GM19025 (cell line): Measurements from ENCODE around the gene NIPAL3.
A peak's percentile ranks its signal among the peaks of the same experiment; 100 is the strongest.

Experiments
- ATAC-seq: cut with Tn5 transposase; IDR thresholded peaks from one replicate; pipeline ENCODE4 v1.9.1; 2021; ENCODE audit warnings: mild to moderate bottlenecking, low read depth, moderate library complexity; ENCODE audit not compliant: unreplicated experiment

NIPAL3 gene

DNA sequence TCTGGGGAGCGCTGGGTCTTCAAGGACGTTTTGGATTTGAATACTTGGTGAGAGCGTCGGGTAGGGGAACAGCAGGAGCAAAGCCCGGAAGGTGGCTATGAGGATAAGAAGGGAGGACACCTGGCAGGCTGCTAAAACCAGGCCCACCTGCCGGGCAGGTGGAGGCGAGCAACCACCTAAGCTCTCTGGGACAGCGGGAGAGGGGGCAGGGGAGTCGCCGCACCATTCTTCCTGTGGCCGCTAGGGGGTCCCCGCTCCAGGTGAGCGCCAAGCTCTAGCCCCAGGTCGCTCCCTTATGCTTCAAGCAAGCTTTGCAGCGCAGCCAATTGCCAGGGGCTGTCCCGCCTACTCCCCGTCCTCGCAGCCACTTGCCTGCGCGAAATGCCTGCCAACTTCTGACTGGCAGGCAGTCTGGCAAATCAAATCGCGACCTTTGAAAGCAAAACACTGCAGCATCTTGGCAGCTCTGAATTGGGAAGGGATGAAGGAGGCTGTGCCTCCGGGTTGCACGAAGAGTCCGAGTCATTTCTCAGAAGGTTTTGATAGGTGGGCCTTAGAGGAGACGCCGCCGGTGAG lies at the start of gene NIPAL3:
TSS of gene NIPAL3 (plus strand) at position 469 of the 576 bp plus-strand sequence. CDS start 3,746 bp downstream, outside the sequence.
- ATAC-seq: peak; percentile 96

DNA sequence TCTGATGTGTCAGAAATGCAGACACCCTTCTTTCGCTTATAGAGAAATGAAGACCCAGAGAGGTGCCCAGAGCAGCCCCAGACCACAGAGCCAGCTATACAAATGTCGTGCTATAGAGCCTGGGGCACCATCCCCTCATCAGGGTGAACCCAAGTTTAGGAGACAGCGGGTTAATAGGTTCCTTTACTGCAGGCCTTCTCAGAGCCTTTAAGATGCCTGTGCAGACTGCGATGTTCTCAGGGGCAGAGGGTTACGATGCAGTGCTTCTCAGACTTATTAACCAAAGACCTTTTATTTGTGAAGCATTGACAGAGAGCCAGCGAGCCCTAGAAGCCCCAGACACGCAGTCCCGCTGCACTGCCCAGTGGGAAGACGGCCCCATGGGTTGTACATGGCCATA lies 48.9 kb upstream of the NIPAL3 start:
- ATAC-seq: no peak

DNA sequence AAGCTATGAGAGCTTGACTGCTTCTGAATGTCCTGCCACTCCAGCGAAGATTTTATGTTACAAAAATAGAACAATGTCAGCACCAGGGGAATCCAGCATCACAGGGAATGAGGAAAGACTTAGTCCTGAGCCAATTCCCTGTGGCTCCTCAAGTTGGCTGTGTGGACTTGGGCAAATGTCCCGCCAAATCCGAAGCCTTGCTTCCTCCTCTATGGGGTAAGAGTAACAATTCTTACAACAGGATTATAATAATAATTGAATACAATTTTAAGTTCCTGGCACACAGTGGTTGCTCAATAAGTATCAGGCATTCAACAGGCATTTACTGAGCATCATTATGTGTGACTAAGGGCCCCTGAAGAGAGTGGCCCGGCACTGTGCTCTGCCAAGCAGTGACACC lies 46.4 kb upstream of the NIPAL3 start:
- no peak for ATAC-seq

DNA sequence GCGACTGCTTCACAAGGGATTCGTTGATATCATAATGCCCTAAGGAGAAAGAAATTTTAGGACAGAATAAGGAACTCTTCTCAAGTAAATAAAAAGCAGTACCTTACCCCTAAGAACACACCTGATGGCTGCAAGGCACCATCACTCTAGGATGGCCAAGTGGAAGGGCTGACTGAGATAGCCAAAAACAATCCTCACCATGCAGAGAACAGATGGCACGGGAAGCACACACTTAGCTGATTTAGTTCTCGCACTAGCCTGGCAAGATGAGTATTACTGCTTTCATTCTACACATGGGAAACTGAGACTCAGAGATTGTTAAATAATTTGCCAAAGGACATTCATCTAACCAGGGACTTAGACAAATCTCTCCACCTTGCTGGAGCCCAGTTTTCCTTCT lies 45.8 kb upstream of the NIPAL3 start:
- no peak for ATAC-seq

DNA sequence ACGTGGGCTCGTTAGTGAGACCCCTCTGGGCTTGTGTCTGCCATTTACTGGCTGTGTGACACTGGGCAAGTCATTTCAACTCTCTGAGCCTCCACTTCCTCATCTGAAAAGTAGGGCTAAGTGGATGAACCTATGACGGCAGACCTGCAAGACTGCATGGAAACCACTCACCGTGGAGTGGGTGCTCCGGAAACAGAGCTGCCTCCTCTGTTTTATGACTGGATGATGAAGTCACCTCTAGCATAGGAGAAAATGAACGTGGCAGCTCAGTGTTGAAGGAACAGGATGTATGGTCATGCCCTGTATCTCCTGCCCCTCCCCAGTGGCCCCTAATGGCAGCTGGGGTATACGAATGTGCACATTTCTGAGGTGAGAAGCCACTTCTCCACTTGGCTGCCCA lies 42.6 kb upstream of the NIPAL3 start:
- no peak for ATAC-seq

DNA sequence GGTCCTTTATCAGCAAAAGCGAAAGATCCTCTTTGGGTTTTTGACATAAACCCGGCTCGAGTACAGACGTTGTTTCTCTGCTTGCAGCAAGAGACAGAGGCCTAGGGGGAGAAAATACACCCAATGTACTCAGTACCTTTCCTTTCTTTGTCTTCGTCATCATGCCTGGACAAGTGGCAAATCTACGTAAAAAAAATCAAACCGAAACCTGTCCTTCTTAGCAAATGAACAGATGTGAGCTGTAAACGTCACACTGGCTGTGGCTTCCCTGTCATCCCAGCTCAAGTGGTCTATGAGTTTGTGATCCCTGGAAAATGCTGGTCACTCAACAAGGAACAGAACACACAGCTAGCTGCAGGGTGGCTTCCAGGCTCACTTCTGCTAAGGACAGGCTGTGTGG lies 41.9 kb upstream of the NIPAL3 start:
- ATAC-seq: no peak

DNA sequence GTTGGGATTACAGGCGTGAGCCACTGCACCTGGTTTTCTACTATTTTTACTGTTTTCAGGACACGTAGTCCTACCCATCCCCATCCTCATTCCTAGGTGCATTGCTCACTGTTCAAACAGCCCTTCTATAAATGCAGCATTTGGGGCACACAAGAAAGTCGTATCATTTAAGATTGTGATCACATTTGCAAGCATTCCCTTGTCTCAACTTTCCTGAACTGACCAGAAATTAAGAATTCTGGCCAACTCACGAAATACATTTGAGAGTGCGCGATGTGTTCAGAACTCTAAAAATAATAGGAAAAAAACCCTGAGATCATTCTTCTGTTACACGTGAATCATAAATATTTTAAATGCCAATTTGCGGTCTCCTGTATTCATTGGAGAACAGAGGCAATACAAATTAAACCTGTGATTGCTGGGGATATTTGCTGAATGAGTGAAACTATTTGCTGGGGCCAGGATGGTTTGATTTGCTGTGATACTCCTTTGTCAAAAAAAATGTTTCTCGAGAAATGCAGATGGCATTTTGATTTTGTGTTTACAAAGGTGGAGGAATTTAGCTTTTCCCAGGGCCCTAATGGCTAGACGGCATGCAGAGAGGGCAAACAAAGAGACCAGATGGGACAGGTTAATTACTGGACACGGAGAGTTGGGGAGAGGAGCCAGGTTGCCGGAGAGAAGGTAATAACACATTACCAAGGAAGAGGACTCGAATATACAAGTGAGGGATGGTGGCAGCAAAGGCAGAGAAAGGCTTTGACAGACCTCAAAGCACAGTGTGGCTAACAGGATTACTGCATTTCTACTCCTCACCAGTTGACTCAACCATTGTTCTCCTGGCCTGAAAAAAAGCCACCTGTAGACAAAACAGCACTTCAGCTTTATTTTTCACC lies 40.5 kb upstream of the NIPAL3 start:
- ATAC-seq: no peak

DNA sequence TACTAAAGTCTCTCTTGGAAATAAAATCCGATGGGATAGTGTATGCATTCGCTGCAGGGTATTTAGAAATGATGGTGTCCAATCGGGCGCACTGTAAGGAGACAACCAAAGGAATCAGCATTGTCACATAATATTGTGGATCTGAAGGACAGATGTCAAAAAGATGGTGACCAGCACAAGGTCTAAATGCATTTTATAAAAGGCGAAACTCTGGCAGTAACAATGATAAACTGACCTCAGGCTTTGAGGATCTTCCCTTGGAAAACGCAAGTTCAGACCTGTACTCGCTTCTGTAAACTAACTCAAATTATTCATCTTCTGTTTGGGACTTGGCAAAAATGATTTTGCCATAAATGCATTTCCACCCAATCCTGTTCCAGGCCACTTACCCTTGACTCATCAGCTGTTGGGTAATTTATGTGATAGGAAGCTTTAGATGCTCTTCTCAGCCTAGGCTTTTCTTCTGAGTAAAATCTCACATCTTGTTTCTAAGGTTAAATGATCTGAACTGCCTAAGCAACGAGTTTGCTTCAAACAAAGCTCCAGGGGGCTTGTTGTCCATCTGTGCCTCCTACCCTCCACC lies 35.8 kb upstream of the NIPAL3 start:
- no peak for ATAC-seq

DNA sequence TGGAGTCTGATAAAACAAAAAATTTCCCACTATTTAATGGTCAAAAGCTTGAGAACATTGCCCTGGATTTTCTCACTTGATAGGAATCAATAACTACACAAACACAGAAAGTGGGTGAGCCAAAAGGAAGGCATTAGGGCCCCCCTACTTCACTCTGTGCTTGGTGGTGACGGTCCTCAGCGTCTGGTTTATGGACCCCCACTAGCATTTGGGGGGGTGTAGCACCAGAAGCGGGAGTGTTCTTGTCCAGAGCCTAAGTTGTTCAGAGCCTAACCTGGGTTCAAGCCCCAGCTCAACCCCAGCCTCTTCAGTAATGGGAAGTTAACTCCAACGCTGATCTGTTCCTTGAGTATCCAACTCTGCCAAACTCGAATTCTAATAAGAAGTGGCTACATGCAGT lies 35.1 kb upstream of the NIPAL3 start:
- no peak for ATAC-seq

DNA sequence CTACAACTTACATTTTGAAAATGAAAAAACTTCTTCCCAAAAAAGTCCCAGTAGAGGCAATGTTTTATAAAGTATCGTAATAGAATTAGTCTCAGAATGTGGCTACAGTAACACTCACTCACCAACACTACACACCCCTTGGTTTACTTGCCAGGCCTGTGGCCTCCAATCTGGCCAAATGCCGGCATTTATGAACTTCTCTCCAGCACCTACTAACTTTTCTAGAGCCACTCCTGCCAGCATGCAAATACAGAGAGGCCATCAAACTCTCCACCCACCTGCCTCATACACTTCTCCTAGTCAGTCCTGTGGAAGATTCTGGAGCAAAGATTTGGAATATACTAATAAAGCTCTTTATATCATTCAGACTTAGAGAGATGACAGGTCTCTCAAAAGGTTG lies 34.3 kb upstream of the NIPAL3 start:
- no peak for ATAC-seq

DNA sequence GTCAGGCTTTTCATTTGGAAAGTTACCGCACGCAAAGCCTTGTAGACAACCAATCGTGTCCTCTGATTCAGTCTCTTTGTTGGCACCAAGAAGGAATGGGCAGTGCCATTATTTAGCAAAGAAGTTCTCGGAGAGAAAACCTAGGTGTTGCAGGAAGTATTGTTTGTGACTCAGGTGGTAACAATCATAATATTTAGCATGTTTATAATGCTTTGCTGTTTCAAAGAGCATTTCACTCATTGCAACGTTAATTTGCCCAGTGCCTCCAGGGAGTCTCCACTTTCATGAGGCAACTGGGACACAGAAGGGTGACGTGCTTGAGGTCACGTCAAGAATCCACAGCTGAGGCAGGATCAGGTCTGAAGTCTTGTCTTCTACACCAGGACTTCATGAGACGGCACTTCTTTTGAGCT lies 33.4 kb upstream of the NIPAL3 start:
- no peak for ATAC-seq

DNA sequence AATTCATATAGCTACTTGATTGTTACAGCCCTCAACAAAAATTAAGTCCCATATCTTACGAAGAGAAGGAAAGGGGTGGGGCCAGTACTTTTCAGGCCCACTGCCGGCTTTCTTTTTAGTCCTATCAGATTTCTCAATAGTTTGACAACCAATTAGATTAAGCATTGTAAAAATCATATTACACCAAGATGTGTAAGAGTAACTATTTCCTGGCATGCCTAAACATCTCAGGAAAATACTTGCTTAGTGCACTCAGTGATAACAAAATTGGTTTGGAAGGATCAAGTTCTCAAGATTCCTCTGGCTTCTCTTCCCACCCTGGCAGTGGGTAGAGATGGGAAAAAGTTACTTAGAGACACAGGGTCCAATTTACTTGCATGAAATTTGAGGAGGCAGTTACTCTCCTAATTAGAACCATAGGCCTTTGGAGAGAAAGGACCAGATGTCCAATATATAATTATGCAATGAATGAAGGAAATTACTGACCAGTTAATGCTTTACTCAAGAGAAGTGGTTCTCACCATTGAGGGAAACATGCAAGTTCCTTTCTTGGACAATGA lies 32.1 kb upstream of the NIPAL3 start:
- no peak for ATAC-seq

DNA sequence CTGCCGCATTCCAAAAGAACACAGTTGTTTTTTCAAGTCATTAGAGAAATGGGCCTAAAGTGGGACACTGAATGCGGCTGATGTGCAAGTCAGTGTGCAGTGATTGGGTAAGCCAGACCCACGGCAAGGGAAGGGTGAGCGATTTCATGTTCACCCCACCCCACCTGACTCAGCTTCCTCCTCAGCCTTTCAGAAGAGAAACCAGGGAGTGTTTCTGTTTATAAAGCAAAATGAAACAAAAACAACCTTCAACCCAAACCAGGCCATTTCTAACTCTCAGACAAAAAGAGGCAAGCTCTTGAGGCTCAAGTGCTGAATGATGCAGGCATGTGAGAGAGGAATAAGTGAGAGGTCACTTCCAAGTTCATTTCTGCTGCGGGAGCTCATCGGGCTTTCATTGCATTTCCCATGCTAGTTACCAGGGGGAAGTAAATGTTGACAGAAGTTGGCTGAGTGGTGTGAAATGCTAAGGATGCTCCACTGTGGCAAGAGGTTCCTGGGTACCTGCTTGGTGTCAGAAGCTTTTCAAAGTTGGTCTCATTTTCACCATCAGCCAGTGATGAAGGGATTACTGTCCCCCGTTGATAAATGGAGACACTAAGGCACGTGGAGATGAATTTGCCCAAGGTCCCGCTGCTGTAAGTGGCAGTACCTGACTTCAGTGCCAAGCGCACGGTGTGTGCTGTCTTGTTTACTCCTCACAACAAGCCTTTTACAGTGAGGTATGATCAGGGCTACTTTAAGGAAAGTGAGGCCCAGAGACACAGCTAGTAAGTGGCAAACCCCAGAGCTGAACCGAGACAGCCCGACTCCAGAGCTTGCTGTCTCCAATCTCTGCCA lies 31.1 kb upstream of the NIPAL3 start:
- ATAC-seq: no peak

DNA sequence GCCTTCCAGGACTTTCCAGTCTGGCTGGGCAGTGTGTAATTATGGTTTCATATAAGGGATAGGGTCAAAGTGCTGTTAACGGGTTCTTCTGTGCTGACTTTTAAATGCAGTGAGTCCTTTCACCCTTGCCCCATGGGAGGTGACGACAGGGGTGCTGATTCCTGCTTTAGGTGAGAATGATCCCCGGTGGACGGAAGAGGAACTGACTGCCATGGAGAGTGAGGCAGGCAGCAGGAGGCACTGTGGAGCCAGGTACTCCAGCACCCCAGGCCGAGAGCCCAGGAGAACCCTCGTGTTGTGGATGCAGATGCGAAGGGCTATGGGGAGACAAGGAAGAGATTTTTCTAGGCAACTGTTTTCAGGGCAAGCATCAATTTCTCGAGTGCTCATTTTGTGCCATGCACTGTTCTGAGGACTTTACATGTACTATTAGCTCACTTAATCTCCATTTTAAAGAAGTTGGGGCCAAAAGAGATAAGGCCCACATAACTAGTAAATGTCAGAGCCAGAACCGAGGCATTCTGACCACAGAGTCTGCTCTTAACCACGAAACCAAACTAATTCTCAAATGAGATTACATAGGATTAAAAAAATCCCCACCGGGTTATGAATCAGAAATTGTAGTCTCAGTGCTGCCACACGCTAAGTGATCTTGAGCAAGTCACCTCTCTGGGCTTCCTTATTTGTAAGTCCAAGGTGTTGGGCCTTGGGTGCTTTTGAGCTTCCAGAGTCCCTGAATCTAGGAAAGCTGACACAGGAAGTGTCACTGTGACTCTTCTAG lies 30.3 kb upstream of the NIPAL3 start:
- ATAC-seq: no peak

DNA sequence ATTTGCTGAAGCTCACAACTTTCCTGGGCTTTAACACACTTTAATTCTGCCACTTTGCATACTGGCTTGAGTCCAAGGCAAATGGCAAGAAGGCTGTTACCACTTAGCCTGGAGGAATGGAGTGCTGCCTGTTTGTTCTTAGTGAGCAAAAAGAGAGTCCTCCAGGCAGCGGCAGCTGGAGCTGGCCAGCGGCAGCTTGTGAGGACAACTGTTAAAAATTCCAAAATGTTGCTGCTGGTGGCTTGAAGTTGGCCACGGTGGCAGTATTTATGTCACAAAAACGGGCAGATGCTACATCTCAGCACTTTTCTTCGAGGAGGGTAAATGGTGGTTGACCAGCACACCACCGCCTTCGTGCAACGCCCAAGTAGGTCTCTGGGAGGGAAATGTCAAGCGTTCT lies 29.4 kb upstream of the NIPAL3 start:
- no peak for ATAC-seq

DNA sequence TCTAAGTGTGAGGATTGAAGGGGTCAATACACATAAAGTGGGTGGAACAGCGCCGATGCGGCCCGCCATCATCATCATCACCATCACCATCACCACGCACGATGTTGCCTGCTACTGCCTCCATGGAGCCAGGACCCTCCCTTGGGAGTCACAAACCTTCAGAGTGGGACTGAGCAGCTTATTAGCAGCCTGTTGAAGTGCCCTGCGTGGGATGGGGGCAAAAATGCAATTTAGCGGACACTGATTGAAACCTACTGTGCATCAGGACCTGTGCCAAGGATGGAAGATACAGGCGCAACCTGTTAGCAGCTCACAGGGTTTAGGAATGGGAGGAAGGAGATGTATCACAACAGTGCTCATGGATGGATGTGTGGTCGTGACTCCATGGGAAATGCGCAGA lies 28.7 kb upstream of the NIPAL3 start:
- no peak for ATAC-seq

DNA sequence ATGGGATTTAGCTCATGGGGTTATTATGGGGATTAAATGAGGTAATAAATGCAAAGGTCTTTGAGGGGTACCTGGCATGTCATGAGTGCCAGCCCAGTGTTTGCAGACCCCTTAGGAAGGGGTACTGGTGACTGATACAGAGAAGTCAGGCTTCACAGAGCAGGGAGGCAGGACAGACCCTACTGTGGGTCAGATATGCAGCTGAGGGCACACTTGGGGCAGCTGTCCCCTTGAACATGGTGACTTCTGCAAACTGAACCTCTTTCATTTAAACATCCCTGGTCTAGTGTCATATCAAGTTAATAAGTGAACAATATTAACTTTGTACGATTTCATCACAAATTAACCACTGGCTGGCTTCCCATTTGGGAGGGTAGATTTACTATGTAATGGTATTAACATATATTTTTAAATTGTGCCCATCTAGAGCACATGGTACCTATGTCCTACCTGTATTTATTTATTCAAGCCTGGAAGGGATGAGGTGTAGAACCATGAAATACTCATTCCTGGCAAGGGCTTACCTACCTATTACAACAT lies 27.9 kb upstream of the NIPAL3 start:
- no peak for ATAC-seq

DNA sequence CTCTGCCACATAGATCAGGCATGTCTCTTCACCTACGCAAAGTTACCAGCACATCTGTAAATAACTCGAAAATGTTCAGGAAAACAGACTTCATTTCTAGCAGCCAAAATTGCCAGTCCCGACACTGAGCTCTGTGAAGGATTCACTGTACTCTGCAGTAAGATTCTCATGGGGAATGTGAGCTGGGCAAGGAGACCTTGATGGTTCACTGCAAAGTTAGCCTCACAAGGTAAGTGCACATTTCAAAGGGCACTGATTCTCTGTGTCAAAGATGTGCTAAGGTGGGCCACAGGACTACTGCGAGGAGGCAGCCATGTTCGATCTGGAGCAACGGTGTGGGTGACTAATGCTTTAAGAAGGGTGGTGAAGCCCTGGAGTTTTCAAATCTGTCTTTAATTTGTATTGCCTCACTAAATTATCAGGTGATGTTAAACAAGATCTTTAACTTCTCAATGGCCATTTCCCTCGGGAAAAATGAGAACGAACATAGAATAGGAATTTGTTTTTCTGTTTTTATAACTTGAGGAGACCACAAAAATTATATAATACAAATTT lies 27.2 kb upstream of the NIPAL3 start:
- no peak for ATAC-seq

DNA sequence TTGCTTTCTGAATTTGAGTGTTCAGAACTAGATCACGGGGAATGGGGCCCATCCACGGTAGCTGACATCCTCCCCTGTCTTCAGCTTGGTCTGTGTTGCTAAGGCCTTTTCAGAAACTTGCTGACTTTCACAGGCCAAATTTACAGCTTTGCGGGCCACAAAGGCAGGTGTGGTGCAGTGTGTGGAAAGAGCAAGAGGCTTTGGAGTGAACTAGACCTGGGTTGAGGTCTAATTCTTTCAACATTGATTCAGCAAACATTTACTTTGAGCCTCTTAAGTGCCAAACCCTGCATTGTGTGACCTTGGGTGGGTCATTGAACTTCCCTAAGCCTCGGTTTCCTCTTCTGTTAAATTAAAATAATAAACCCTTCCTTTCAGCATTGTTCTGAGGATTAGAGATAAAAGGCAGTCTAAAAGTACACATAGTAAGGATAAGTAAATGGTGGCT lies 26.3 kb upstream of the NIPAL3 start:
- ATAC-seq: no peak
